Loucy (cell line): ENCODE results near the gene SMCO3.

Experiments
- EZH2phosphoT487 ChIP-seq: fragments of 200-600 bp; IDR thresholded peaks from 2 replicates; pipeline ENCODE4 v1.6.1; 2018; ENCODE audit warnings: antibody characterized with exemption, mild to moderate bottlenecking, moderate library complexity, borderline replicate concordance
- TF ChIP-seq, protein P1 (sequence below): fragments of 200-600 bp; sonication (generic); conservative IDR thresholded peaks from 2 replicates; pipeline ENCODE4 v1.5.1; 2014; ENCODE audit warnings: mild to moderate bottlenecking, antibody characterized with exemption, low read length

DNA sequence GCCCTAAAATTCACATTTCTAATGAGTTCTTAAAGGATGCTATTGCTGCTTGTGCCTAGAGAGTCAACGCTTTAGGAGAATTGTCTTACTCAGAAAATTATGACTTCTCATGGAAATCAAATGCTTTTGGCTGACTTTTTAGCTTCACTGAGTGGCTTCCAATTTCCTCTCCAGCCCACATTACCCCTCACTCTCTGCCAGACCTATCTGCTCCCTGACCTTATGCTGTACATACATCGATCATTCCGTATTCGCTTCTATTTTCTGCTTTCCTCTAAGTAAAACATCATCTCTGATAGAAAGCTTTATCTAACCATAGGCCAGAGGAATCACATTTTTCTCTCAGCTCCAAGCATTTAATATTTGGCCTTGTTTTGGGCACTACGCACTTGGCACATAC is 12.5 kb upstream of the SMCO3 start:
- TF ChIP-seq, protein P1, sequence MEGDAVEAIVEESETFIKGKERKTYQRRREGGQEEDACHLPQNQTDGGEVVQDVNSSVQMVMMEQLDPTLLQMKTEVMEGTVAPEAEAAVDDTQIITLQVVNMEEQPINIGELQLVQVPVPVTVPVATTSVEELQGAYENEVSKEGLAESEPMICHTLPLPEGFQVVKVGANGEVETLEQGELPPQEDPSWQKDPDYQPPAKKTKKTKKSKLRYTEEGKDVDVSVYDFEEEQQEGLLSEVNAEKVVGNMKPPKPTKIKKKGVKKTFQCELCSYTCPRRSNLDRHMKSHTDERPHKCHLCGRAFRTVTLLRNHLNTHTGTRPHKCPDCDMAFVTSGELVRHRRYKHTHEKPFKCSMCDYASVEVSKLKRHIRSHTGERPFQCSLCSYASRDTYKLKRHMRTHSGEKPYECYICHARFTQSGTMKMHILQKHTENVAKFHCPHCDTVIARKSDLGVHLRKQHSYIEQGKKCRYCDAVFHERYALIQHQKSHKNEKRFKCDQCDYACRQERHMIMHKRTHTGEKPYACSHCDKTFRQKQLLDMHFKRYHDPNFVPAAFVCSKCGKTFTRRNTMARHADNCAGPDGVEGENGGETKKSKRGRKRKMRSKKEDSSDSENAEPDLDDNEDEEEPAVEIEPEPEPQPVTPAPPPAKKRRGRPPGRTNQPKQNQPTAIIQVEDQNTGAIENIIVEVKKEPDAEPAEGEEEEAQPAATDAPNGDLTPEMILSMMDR = no peak
- TF ChIP-seq EZH2phosphoT487 = no peak
